Measurements from ENCODE around the gene KIF23.

GRCh38 chr15:69467636-69468035 is 53.5 kb downstream of the KIF23 start:
- TF ChIP-seq CTCF (optimal IDR thresholded peaks at IDR 0.05 in 1 of 3, IDR thresholded peaks at IDR 0.05 in 1 of 3, conservative IDR thresholded peaks at IDR 0.05 in 1 of 3; ENCODE audit: extremely low read depth in 1 of 3, insufficient read depth in 2 of 3, low read length in 3 of 3) (no peak), EZH2 (IDR thresholded peaks at IDR 0.05; ENCODE audit: low read length) (no peak)
